SK-N-SH (cell line): ENCODE results near the gene POU3F1. TPM values are rescaled to one million over a fixed set of nuclear protein-coding genes. Genes with fewer than 3 reads are reported as not detected.

Source experiments
- CTCF ChIA-PET: fragments of 300-600, 350-600 bp; formaldehyde crosslinking; extraction: SDS; loops from one replicate; lab custom pipeline; 2021; lab: Yijun Ruan, JAX
- POLR2A ChIA-PET: fragments of 350-600 bp; sonication (Branson Sonifier 250); formaldehyde crosslinking; extraction: SDS; loops from one replicate; lab custom pipeline; 2020; ENCODE audit warnings: antibody characterized with exemption, inconsistent platforms; lab: Yijun Ruan, JAX
- DNase-seq: peaks from one replicate; pipeline ENCODE4 v3.0.0; 2012
- H2AFZ ChIP-seq: fragments of 200-600 bp; sonication (generic); 2 replicates; pipeline ENCODE4 v1.8.1; 2016; ENCODE audit warnings: antibody characterized with exemption, mild to moderate bottlenecking, low read depth
- H3F3A ChIP-seq: fragments of 200-600 bp; sonication (generic); replicated peaks from 2 replicates; pipeline ENCODE3; 2016; ENCODE audit warnings: antibody characterized with exemption, mild to moderate bottlenecking; ENCODE audit not compliant: insufficient read depth
- H3K27ac ChIP-seq, 2 experiments: fragments of 200-500 bp in 1 of 2; fragments of 200-600 bp in 1 of 2; sonication (Bioruptor generic) in 1 of 2; sonication (generic), shearing (Covaris generic) in 1 of 2; 2 replicates each; pipeline versions ENCODE4 v1.5.1 to v1.6.1; 2014 to 2016; ENCODE audit warnings: low read depth in 2 of 2, inconsistent platforms in 1 of 2, low read length in 1 of 2, mild to moderate bottlenecking in 1 of 2, mixed read lengths in 1 of 2
- H3K27me3 ChIP-seq: fragments of 200-600 bp; sonication (generic), shearing (Covaris generic); 2 replicates; pipeline ENCODE4 v1.6.1; 2016; ENCODE audit warnings: mixed run types; ENCODE audit not compliant: insufficient read depth
- H3K36me3 ChIP-seq, 2 experiments: fragments of 200-500 bp in 1 of 2; fragments of 200-600 bp in 1 of 2; sonication (Bioruptor generic) in 1 of 2; sonication (generic) in 1 of 2; replicated peaks in 1 of 2; 2 replicates each; pipeline versions ENCODE3 to v1.5.1; 2014 to 2016; ENCODE audit warnings: low read length in 1 of 2, mild to moderate bottlenecking in 1 of 2; ENCODE audit not compliant: insufficient read depth in 2 of 2, control insufficient read depth in 1 of 2
- H3K4me1 ChIP-seq, 2 experiments: fragments of 200-500 bp in 1 of 2; fragments of 200-600 bp in 1 of 2; sonication (Bioruptor generic) in 1 of 2; sonication (generic), shearing (Covaris generic) in 1 of 2; 2 replicates each; pipeline versions ENCODE4 v1.5.1 to v1.6.1; 2014 to 2016; ENCODE audit warnings: low read depth in 1 of 2, low read length in 1 of 2, mixed run types in 1 of 2; ENCODE audit not compliant: insufficient read depth in 2 of 2, control insufficient read depth in 1 of 2
- H3K4me2 ChIP-seq: fragments of 200-600 bp; sonication (generic), shearing (Covaris generic); 2 replicates; pipeline ENCODE4 v1.6.1; 2017; ENCODE audit warnings: mixed run types
- H3K4me3 ChIP-seq, 2 experiments: fragments of 200-500 bp in 1 of 2; fragments of 200-600 bp in 1 of 2; sonication (Bioruptor generic) in 1 of 2; sonication (generic), shearing (Covaris generic) in 1 of 2; 2 replicates each; pipeline versions ENCODE4 v1.5.1 to v1.8.1; 2014 to 2016; ENCODE audit warnings: low read depth in 2 of 2, inconsistent platforms in 1 of 2, low read length in 1 of 2, mild to moderate bottlenecking in 1 of 2, mixed read lengths in 1 of 2, moderate library complexity in 1 of 2
- H3K79me2 ChIP-seq: fragments of 200-600 bp; sonication (generic); 2 replicates; pipeline ENCODE4 v1.8.1; 2017; ENCODE audit warnings: mild to moderate bottlenecking; ENCODE audit not compliant: insufficient read depth
- H3K9ac ChIP-seq: fragments of 200-600 bp; sonication (generic); 2 replicates; pipeline ENCODE4 v1.6.1; 2017; ENCODE audit warnings: mixed run types
- H3K9me2 ChIP-seq: fragments of 200-600 bp; sonication (generic); 2 replicates; pipeline ENCODE4 v1.6.1; 2017; ENCODE audit warnings: mixed run types
- H3K9me3 ChIP-seq: fragments of 200-600 bp; sonication (generic); 2 replicates; pipeline ENCODE4 v1.6.1; 2017; ENCODE audit warnings: mixed run types, mild to moderate bottlenecking, moderate library complexity
- H4K20me1 ChIP-seq: fragments of 200-600 bp; sonication (generic); 2 replicates; pipeline ENCODE4 v1.6.1; 2017; ENCODE audit warnings: mild to moderate bottlenecking, mixed run types; ENCODE audit not compliant: insufficient read depth
- ELF1 ChIP-seq: IDR thresholded peaks from 2 replicates; pipeline ENCODE4 v1.4.0; 2012
- EP300 ChIP-seq, 2 experiments: IDR thresholded peaks; 2 replicates each; pipeline versions ENCODE4 v1.4.0 to v1.6.1; 2012; ENCODE audit warnings: borderline replicate concordance in 1 of 2, low read depth in 1 of 2, low read length in 1 of 2
- FOXM1 ChIP-seq: IDR thresholded peaks from 2 replicates; pipeline ENCODE4 v1.4.0; 2012; ENCODE audit warnings: low read depth, mild to moderate bottlenecking
- GABPA ChIP-seq: IDR thresholded peaks from 2 replicates; pipeline ENCODE4 v1.4.0; 2012; ENCODE audit warnings: low read depth, mild to moderate bottlenecking
- GATA2 ChIP-seq: sonication (generic); formaldehyde crosslinking; IDR thresholded peaks from 2 replicates; pipeline ENCODE4 v1.5.0; 2020; ENCODE audit warnings: mild to moderate bottlenecking, missing genetic modification reagents
- MXI1 ChIP-seq: IDR thresholded peaks from 2 replicates; pipeline ENCODE4 v1.6.1; 2012; ENCODE audit warnings: mild to moderate bottlenecking, low read depth, low read length, improper control_type of control experiment
- SIN3A ChIP-seq: IDR thresholded peaks from 2 replicates; pipeline ENCODE4 v1.6.1; 2012; ENCODE audit warnings: low read depth, mild to moderate bottlenecking, low read length, moderate library complexity, borderline replicate concordance
- SMC3 ChIP-seq: IDR thresholded peaks from 2 replicates; pipeline ENCODE4 v1.6.1; 2012; ENCODE audit warnings: low read depth, low read length, improper control_type of control experiment
- TAF1 ChIP-seq: IDR thresholded peaks from 2 replicates; pipeline ENCODE4 v1.6.1; 2012; ENCODE audit warnings: low read depth, mild to moderate bottlenecking, low read length, moderate library complexity, borderline replicate concordance
- WGBS: methylation state at CpG from one replicate; pipeline ENCODE4 v1.1.6; 2017; ENCODE audit warnings: low lambda C conversion rate; 5-methylcytosine and 5-hydroxymethylcytosine counted together
- polyA plus RNA-seq, 3 experiments: library from polyadenylated mRNA; depleted of rRNA; stranded (reverse); fragments of >200 nt; gene quantifications; 2 replicates each; pipeline ENCODE4 v1.2.3, GENCODE V29; 2012
- TF ChIP-seq, protein P1 (sequence below): fragments of 200-600 bp; sonication (generic); IDR thresholded peaks from 2 replicates; pipeline ENCODE4 v1.6.1; 2017; ENCODE audit warnings: antibody characterized with exemption, mild to moderate bottlenecking, moderate library complexity
- TF ChIP-seq, protein P2 (sequence below): fragments of 150-350 bp; IDR thresholded peaks from 2 replicates; pipeline ENCODE4 v1.6.1; 2017; ENCODE audit warnings: antibody characterized with exemption, low read length, low read depth, borderline replicate concordance
- TF ChIP-seq, protein P3 (sequence below): IDR thresholded peaks from 2 replicates; pipeline ENCODE4 v1.6.1; 2012; ENCODE audit warnings: mild to moderate bottlenecking, low read depth, low read length, moderate library complexity

The POU3F1 gene
- polyA plus RNA-seq, 1 of the 3 experiments (the other 2 are of a cell fraction): not detected

DNA sequence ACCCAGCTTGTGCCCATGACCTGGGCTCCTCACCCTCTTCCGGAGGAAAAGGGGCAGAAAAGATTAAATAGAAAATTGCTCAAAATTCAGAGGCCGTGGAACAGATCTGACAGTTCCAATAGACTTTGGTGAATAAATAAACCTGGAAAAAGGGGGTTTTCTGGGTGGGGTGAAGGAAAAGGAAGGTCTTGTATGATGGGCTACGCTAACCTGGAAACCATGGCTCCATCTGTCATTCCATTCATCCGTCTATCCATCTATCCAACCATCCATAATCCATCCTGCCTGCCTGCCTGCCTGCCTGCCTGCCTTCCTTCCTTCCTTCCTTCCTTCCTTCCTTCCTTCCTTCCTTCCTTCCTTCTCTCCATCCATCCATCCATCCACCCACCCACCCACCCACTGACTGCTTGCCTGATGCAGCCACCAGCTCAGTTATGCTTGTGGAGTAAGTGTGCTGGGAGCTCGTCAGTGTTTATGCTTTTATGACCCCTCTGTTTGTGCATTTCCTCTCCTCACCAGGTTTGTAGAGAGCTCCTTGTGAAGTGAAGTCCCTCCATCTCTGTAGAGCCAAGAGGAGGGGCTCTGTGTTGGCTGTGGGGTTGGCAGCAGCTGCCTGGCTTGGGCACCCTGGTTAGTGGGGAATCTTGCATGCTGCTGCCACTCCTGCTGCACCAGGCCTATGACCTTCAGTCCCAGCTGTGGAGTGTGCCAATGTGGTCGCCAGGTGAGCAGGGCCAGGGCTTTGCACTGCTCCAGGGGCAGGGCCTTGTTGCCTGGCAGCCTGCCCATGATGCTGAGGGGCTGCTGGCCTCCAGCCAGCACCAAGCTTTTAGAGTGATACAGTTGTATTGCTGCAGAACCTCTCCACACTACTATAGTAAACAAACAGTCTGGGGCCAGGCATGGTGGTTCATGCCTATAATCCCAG, 16.0 kb upstream of the POU3F1 start:
- no peaks in the 10 kb centered on the region for H3K9me2 ChIP-seq
- DNase-seq: peak; percentile 64
- peaks cover 0 to 11% of the 10 kb centered on the region in 2 experiments; a peak in 2 of 4 replicates for H3K4me1 ChIP-seq
- H3K27ac ChIP-seq: no peak overlapping the region
- CTCF ChIA-PET: interaction anchor here (1.1 to 7.2 kb wide), 5 partner anchors 9 to 773 kb away, joined by 3 to 36 read pairs (median 5); partner anchors contain the start of gene POU3F1
- H3K27me3 ChIP-seq: peaks cover 19% of the 10 kb centered on the region; the same call in 1 of the 2 replicates
- no peak for TF ChIP-seq FOXM1
- no peak for TF ChIP-seq MXI1
- no peak for TF ChIP-seq GABPA
- no peak for TF ChIP-seq SMC3
- no peak for TF ChIP-seq SIN3A
- TF ChIP-seq TAF1: no peak
- TF ChIP-seq, protein P1, sequence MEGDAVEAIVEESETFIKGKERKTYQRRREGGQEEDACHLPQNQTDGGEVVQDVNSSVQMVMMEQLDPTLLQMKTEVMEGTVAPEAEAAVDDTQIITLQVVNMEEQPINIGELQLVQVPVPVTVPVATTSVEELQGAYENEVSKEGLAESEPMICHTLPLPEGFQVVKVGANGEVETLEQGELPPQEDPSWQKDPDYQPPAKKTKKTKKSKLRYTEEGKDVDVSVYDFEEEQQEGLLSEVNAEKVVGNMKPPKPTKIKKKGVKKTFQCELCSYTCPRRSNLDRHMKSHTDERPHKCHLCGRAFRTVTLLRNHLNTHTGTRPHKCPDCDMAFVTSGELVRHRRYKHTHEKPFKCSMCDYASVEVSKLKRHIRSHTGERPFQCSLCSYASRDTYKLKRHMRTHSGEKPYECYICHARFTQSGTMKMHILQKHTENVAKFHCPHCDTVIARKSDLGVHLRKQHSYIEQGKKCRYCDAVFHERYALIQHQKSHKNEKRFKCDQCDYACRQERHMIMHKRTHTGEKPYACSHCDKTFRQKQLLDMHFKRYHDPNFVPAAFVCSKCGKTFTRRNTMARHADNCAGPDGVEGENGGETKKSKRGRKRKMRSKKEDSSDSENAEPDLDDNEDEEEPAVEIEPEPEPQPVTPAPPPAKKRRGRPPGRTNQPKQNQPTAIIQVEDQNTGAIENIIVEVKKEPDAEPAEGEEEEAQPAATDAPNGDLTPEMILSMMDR: no peak
- TF ChIP-seq GATA2 (CRISPR knock-in tag): no peak
- TF ChIP-seq ELF1: no peak
- TF ChIP-seq, protein P2, sequence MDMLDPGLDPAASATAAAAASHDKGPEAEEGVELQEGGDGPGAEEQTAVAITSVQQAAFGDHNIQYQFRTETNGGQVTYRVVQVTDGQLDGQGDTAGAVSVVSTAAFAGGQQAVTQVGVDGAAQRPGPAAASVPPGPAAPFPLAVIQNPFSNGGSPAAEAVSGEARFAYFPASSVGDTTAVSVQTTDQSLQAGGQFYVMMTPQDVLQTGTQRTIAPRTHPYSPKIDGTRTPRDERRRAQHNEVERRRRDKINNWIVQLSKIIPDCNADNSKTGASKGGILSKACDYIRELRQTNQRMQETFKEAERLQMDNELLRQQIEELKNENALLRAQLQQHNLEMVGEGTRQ: no peak
- TF ChIP-seq, protein P3, sequence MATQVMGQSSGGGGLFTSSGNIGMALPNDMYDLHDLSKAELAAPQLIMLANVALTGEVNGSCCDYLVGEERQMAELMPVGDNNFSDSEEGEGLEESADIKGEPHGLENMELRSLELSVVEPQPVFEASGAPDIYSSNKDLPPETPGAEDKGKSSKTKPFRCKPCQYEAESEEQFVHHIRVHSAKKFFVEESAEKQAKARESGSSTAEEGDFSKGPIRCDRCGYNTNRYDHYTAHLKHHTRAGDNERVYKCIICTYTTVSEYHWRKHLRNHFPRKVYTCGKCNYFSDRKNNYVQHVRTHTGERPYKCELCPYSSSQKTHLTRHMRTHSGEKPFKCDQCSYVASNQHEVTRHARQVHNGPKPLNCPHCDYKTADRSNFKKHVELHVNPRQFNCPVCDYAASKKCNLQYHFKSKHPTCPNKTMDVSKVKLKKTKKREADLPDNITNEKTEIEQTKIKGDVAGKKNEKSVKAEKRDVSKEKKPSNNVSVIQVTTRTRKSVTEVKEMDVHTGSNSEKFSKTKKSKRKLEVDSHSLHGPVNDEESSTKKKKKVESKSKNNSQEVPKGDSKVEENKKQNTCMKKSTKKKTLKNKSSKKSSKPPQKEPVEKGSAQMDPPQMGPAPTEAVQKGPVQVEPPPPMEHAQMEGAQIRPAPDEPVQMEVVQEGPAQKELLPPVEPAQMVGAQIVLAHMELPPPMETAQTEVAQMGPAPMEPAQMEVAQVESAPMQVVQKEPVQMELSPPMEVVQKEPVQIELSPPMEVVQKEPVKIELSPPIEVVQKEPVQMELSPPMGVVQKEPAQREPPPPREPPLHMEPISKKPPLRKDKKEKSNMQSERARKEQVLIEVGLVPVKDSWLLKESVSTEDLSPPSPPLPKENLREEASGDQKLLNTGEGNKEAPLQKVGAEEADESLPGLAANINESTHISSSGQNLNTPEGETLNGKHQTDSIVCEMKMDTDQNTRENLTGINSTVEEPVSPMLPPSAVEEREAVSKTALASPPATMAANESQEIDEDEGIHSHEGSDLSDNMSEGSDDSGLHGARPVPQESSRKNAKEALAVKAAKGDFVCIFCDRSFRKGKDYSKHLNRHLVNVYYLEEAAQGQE: no peak
- TF ChIP-seq EP300 (IDR thresholded peaks at IDR 0.05; ENCODE audit: borderline replicate concordance in 1 of 2, low read depth in 1 of 2, low read length in 1 of 2): no peak
- TF ChIP-seq, all 33 proteins: peak for 0
- H3K9me3 ChIP-seq: no peaks in the 10 kb centered on the region
- no peak overlapping the region for H3K4me2 ChIP-seq
- no peak overlapping the region for H2AFZ ChIP-seq
- no peak overlapping the region for H3K9ac ChIP-seq
- no peaks in the 10 kb centered on the region for H3F3A ChIP-seq
- no peaks in the 10 kb centered on the region for H3K79me2 ChIP-seq
- POLR2A ChIA-PET: no interaction called here
- H4K20me1 ChIP-seq: no peaks in the 10 kb centered on the region
- no peak overlapping the region for H3K4me3 ChIP-seq
- H3K36me3 ChIP-seq: no peaks in the 10 kb centered on the region
- 69% methylated on average over 5 of the region's 6 CpGs for WGBS
